Adrenal gland (tissue), 5 donors: ENCODE results near the gene NUP155.

Experiments used
- POLR2A ChIP-seq, 2 donors: fragments of 450-650 bp; IDR thresholded peaks; one replicate each; pipeline ENCODE4 v1.6.1; 2017; ENCODE audit warnings: antibody characterized with exemption in 2 of 2, mild to moderate bottlenecking in 2 of 2, moderate library complexity in 1 of 2
- TF ChIP-seq, protein P1 (sequence below), 6 experiments: fragments of 450-650 bp in 4 of 6; fragments of 200-600 bp in 2 of 6; sonication (generic) in 1 of 6; IDR thresholded peaks; 1 replicate in 5 of 6; 2 replicates in 1 of 6; pipeline versions ENCODE4 v1.5.1 to v1.8.0; 2016 to 2021; ENCODE audit warnings: antibody characterized with exemption in 6 of 6, mild to moderate bottlenecking in 2 of 6, moderate library complexity in 1 of 6
- donor health status: DM: no; HTN: no; CAD: no.

DNA sequence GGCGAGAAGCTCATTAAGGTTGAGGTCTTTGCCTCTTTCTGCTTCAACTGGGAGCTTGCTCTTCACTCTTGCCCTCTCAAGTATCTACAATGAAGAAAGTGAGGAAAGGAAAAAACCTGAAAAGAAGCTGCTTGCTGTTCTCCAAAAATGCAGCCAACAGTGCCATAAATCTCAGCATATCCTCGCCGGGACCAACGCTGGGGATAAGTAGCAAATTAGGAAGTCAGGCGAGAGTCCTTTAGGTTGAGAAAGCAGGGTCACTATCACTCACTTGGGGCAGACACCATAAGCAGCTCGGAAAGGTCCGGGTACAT, 399 bp downstream of the NUP155 start:
- TF ChIP-seq, protein P1, sequence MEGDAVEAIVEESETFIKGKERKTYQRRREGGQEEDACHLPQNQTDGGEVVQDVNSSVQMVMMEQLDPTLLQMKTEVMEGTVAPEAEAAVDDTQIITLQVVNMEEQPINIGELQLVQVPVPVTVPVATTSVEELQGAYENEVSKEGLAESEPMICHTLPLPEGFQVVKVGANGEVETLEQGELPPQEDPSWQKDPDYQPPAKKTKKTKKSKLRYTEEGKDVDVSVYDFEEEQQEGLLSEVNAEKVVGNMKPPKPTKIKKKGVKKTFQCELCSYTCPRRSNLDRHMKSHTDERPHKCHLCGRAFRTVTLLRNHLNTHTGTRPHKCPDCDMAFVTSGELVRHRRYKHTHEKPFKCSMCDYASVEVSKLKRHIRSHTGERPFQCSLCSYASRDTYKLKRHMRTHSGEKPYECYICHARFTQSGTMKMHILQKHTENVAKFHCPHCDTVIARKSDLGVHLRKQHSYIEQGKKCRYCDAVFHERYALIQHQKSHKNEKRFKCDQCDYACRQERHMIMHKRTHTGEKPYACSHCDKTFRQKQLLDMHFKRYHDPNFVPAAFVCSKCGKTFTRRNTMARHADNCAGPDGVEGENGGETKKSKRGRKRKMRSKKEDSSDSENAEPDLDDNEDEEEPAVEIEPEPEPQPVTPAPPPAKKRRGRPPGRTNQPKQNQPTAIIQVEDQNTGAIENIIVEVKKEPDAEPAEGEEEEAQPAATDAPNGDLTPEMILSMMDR (IDR thresholded peaks at IDR 0.05): no peak
- no peak for TF ChIP-seq POLR2A (IDR thresholded peaks at IDR 0.05)
